Measurements from ENCODE around the gene RCL1.

Gene RCL1

GRCh38 chr9:4840018-4840417, 47.3 kb downstream of the RCL1 start:
- DNase-seq (ENCODE audit: low read depth): no peak
- TF ChIP-seq, protein P1, sequence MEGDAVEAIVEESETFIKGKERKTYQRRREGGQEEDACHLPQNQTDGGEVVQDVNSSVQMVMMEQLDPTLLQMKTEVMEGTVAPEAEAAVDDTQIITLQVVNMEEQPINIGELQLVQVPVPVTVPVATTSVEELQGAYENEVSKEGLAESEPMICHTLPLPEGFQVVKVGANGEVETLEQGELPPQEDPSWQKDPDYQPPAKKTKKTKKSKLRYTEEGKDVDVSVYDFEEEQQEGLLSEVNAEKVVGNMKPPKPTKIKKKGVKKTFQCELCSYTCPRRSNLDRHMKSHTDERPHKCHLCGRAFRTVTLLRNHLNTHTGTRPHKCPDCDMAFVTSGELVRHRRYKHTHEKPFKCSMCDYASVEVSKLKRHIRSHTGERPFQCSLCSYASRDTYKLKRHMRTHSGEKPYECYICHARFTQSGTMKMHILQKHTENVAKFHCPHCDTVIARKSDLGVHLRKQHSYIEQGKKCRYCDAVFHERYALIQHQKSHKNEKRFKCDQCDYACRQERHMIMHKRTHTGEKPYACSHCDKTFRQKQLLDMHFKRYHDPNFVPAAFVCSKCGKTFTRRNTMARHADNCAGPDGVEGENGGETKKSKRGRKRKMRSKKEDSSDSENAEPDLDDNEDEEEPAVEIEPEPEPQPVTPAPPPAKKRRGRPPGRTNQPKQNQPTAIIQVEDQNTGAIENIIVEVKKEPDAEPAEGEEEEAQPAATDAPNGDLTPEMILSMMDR (IDR thresholded peaks at IDR 0.05; ENCODE audit: low read length, missing control alignments): no peak

GRCh38 chr9:4842213-4842612, 49.5 kb downstream of the RCL1 start:
- no peak for DNase-seq (ENCODE audit: low read depth)
- no peak overlapping the region for H3K4me3 ChIP-seq (replicated peaks; ENCODE audit: low read depth, low read length)
- TF ChIP-seq, protein P1 (IDR thresholded peaks at IDR 0.05; ENCODE audit: low read length, missing control alignments): no peak

More at GRCh38 chr9:4840018-4840417, 47.3 kb downstream of the RCL1 start:
- H3K4me3 ChIP-seq (replicated peaks; ENCODE audit: low read depth, low read length): no peak overlapping the region

DNA sequence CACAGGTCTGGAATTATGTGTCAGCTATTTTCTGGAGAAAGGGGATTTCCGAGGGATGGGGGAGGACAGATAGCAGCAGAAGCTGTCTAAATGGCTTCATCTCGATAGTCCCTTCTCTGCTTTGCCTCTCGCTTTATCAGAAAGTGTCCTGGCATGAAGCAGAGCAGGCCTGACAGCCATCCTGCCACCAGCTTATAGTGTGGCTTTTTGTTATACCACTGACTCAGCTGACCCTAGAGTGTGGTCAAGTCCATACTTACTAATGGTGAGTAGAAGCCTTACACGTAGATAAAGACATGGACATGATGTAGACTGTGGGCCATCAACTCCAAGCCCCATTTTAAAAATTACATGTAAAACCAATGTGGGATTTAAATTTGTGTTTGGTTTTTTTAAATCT, 50.0 kb downstream of the RCL1 start:
- no peak for DNase-seq (ENCODE audit: low read depth)
- TF ChIP-seq, protein P1 (IDR thresholded peaks at IDR 0.05; ENCODE audit: low read length, missing control alignments): no peak
- no peak overlapping the region for H3K4me3 ChIP-seq (replicated peaks; ENCODE audit: low read depth, low read length)

- no peak for DNase-seq (ENCODE audit: low read depth)
Observed at GRCh38 chr9:4844056-4844838, 51.5 kb downstream of the RCL1 start.

DNA sequence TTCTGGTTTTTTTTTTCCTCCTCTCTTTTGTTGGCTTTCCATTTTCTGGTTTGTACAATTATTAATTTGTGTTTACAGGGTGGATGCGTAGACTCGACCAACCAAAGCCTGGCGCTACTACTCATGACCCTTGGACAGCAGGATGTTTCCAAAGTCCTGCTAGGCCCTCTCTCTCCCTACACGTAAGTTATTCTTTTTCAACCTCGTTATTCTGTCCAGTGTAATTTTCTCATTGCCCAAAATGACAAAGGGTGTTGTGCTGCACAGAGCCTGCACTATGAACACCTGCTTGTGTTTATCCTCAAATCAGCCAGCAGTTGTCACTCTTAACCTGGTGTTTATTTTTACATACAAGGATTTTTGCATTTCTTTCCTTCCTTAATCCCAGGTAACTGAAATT, 56.6 kb downstream of the RCL1 start:
- DNase-seq (ENCODE audit: low read depth): no peak

More at GRCh38 chr9:4844056-4844838, 51.5 kb downstream of the RCL1 start:
- H3K4me3 ChIP-seq (replicated peaks; ENCODE audit: low read depth, low read length): no peak overlapping the region
- TF ChIP-seq, protein P1 (IDR thresholded peaks at IDR 0.05; ENCODE audit: low read length, missing control alignments): no peak

DNA sequence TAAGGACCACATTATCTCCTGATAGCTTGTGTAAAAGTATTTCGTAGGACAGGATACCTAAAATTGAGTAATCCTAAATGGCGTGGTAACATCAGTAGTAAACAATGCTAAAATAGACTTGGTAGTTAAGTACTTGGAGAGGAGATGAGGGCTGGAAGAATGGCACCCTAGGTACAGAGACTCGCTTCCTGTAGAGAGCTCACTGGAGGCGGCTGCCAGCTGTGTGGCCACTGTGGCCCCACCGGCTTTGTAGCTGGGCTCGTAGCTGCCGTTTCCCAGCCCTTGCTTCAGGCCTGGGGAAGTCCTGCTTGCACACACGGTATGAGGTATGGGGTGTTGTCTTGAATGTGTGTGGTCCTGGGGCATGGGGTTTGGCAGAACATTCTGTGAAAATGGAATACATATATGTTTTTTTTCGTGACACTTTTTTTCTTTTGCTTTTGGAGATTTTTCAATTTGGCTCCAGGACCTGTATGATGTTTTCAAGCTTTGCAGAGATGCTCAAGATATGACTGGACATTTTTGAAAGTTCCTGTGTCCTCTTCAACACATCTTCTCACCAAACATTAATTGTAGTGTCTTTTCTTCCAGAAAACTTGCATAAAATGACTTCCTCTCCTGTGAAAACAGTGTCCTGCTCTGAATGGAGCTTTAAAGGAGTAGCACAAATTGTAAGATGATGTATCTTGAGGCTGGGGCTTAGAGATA, 58.0 kb downstream of the RCL1 start:
- peak; percentile 67 for DNase-seq (ENCODE audit: low read depth)
- H3K4me3 ChIP-seq (replicated peaks; ENCODE audit: low read depth, low read length): no peak overlapping the region
- TF ChIP-seq, protein P1 (IDR thresholded peaks at IDR 0.05; ENCODE audit: low read length, missing control alignments): no peak

More for the DNA sequence above, 56.6 kb downstream of the RCL1 start:
- TF ChIP-seq, protein P1 (IDR thresholded peaks at IDR 0.05; ENCODE audit: low read length, missing control alignments): no peak
- H3K4me3 ChIP-seq (replicated peaks; ENCODE audit: low read depth, low read length): no peak overlapping the region
